ENCODE data around the gene KAT2B.

Gene KAT2B

DNA sequence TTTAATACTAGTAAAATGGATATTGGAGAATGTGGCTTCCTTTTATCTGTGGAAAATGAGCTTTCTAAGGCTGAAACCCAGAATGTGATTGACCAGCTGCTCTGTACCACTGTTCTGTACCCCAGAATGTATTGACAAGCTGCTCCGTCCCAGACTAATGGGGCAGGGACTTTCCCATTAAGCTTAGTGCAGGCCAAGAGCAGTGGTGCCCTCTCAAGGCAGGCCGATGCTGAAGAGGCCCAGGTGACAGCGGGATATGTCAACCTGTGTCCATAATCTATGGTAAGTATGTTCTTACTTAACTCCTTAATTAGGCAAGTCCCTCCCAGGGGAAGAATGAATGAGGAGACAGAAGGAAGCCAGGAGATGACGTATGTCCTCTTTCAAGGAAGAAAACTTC, 114.7 kb downstream of the KAT2B start:
- H3K9ac ChIP-seq (ENCODE audit: low read depth in 1 of 2, low read length in 2 of 2): no peak overlapping the region
- H3K9me3 ChIP-seq (ENCODE audit: control insufficient read depth in 1 of 2, low read length in 2 of 2): no peaks in the 10 kb centered on the region
- H3K4me1 ChIP-seq (ENCODE audit: control insufficient read depth in 1 of 2, insufficient read depth in 2 of 2, low read length in 2 of 2): no peaks in the 10 kb centered on the region
- H3K4me3 ChIP-seq (ENCODE audit: low read depth in 1 of 2, low read length in 2 of 2): no peak overlapping the region
- no peak overlapping the region for H3K27ac ChIP-seq (ENCODE audit: low read depth, low read length)
- H3K27me3 ChIP-seq (ENCODE audit: control insufficient read depth in 1 of 2, insufficient read depth in 2 of 2, low read length in 2 of 2): no peaks in the 10 kb centered on the region
- peaks cover 2 to 5% of the 10 kb centered on the region in 2 donors for H3K36me3 ChIP-seq (ENCODE audit: control insufficient read depth in 1 of 2, insufficient read depth in 2 of 2, low read length in 2 of 2)

GRCh38 chr3:20160230-20160629, 120.0 kb downstream of the KAT2B start:
- no peaks in the 10 kb centered on the region for H3K27me3 ChIP-seq (ENCODE audit: control insufficient read depth in 1 of 2, insufficient read depth in 2 of 2, low read length in 2 of 2)
- no peaks in the 10 kb centered on the region for H3K9me3 ChIP-seq (ENCODE audit: control insufficient read depth in 1 of 2, low read length in 2 of 2)
- H3K9ac ChIP-seq (ENCODE audit: low read depth in 1 of 2, low read length in 2 of 2): no peak overlapping the region
- no peak overlapping the region for H3K27ac ChIP-seq (ENCODE audit: low read depth, low read length)
- H3K4me3 ChIP-seq (ENCODE audit: low read depth in 1 of 2, low read length in 2 of 2): no peak overlapping the region
- no peaks in the 10 kb centered on the region for H3K36me3 ChIP-seq (ENCODE audit: control insufficient read depth in 1 of 2, insufficient read depth in 2 of 2, low read length in 2 of 2)
- no peaks in the 10 kb centered on the region for H3K4me1 ChIP-seq (ENCODE audit: control insufficient read depth in 1 of 2, insufficient read depth in 2 of 2, low read length in 2 of 2)

- H3K9me3 ChIP-seq (ENCODE audit: control insufficient read depth in 1 of 2, low read length in 2 of 2): no peaks in the 10 kb centered on the region
- H3K4me1 ChIP-seq (ENCODE audit: control insufficient read depth in 1 of 2, insufficient read depth in 2 of 2, low read length in 2 of 2): no peaks in the 10 kb centered on the region
- no peaks in the 10 kb centered on the region for H3K27me3 ChIP-seq (ENCODE audit: control insufficient read depth in 1 of 2, insufficient read depth in 2 of 2, low read length in 2 of 2)
- H3K4me3 ChIP-seq (ENCODE audit: low read depth in 1 of 2, low read length in 2 of 2): no peak overlapping the region
- no peak overlapping the region for H3K27ac ChIP-seq (ENCODE audit: low read depth, low read length)
- H3K9ac ChIP-seq (ENCODE audit: low read depth in 1 of 2, low read length in 2 of 2): no peak overlapping the region
- H3K36me3 ChIP-seq (ENCODE audit: control insufficient read depth in 1 of 2, insufficient read depth in 2 of 2, low read length in 2 of 2): no peaks in the 10 kb centered on the region
Observed at GRCh38 chr3:20161714-20162113, 121.5 kb downstream of the KAT2B start.

- Histone ChIP-seq H3K27ac (ENCODE audit: low read depth, low read length) (no peak overlapping the region), H3K27me3 (ENCODE audit: control insufficient read depth in 1 of 2, insufficient read depth in 2 of 2, low read length in 2 of 2) (no peaks in the 10 kb centered on the region), H3K36me3 (ENCODE audit: control insufficient read depth in 1 of 2, insufficient read depth in 2 of 2, low read length in 2 of 2) (peaks cover 0 to 4% of the 10 kb centered on the region in 2 donors), H3K9ac (ENCODE audit: low read depth in 1 of 2, low read length in 2 of 2) (no peak overlapping the region), H3K4me3 (ENCODE audit: low read depth in 1 of 2, low read length in 2 of 2) (no peak overlapping the region), H3K9me3 (ENCODE audit: control insufficient read depth in 1 of 2, low read length in 2 of 2) (no peaks in the 10 kb centered on the region), H3K4me1 (ENCODE audit: control insufficient read depth in 1 of 2, insufficient read depth in 2 of 2, low read length in 2 of 2) (no peaks in the 10 kb centered on the region)
Observed at GRCh38 chr3:20173844-20174410, 133.7 kb downstream of the KAT2B start.

DNA sequence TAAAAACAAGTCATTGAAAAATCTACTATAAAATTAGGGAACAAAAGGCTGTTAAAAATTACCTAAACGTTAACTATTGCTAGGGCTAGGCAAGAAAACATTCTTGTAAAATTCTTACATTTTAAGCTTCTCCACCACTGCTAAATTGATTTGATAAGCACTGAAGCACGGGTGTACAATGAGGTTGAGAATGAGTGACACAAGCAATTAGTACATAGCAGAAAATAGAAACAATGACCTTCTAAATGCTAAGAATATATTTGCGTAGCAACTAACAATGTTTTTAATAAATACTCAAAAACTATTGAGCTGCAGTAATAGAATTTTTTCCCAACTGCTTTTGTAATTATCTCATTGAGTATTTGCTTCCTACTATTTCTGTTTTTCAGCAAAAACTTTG, 141.0 kb downstream of the KAT2B start:
- no peaks in the 10 kb centered on the region for H3K9me3 ChIP-seq (ENCODE audit: control insufficient read depth in 1 of 2, low read length in 2 of 2)
- H3K4me1 ChIP-seq (ENCODE audit: control insufficient read depth in 1 of 2, insufficient read depth in 2 of 2, low read length in 2 of 2): peaks cover 6 to 8% of the 10 kb centered on the region in 2 donors
- no peak overlapping the region for H3K9ac ChIP-seq (ENCODE audit: low read depth in 1 of 2, low read length in 2 of 2)
- no peak overlapping the region for H3K27ac ChIP-seq (ENCODE audit: low read depth, low read length)
- no peak overlapping the region for H3K4me3 ChIP-seq (ENCODE audit: low read depth in 1 of 2, low read length in 2 of 2)
- H3K27me3 ChIP-seq (ENCODE audit: control insufficient read depth in 1 of 2, insufficient read depth in 2 of 2, low read length in 2 of 2): no peaks in the 10 kb centered on the region
- peaks cover 0 to 8% of the 10 kb centered on the region in 2 donors for H3K36me3 ChIP-seq (ENCODE audit: control insufficient read depth in 1 of 2, insufficient read depth in 2 of 2, low read length in 2 of 2)

- H3K4me3 ChIP-seq (ENCODE audit: low read depth in 1 of 2, low read length in 2 of 2): no peak overlapping the region
- no peak overlapping the region for H3K9ac ChIP-seq (ENCODE audit: low read depth in 1 of 2, low read length in 2 of 2)
- no peak overlapping the region for H3K27ac ChIP-seq (ENCODE audit: low read depth, low read length)
- no peaks in the 10 kb centered on the region for H3K9me3 ChIP-seq (ENCODE audit: control insufficient read depth in 1 of 2, low read length in 2 of 2)
- H3K27me3 ChIP-seq (ENCODE audit: control insufficient read depth in 1 of 2, insufficient read depth in 2 of 2, low read length in 2 of 2): no peaks in the 10 kb centered on the region
- H3K36me3 ChIP-seq (ENCODE audit: control insufficient read depth in 1 of 2, insufficient read depth in 2 of 2, low read length in 2 of 2): peaks cover 0 to 8% of the 10 kb centered on the region in 2 donors
- H3K4me1 ChIP-seq (ENCODE audit: control insufficient read depth in 1 of 2, insufficient read depth in 2 of 2, low read length in 2 of 2): peaks cover 8 to 11% of the 10 kb centered on the region in 2 donors
Observed at GRCh38 chr3:20182206-20182605, 142.0 kb downstream of the KAT2B start.

- Histone ChIP-seq H3K9me3 (ENCODE audit: control insufficient read depth in 1 of 2, low read length in 2 of 2) (no peaks in the 10 kb centered on the region), H3K27ac (ENCODE audit: low read depth, low read length) (no peak overlapping the region), H3K36me3 (ENCODE audit: control insufficient read depth in 1 of 2, insufficient read depth in 2 of 2, low read length in 2 of 2) (no peaks in the 10 kb centered on the region), H3K9ac (ENCODE audit: low read depth in 1 of 2, low read length in 2 of 2) (peak overlapping the region; percentile 85 to 89), H3K27me3 (ENCODE audit: control insufficient read depth in 1 of 2, insufficient read depth in 2 of 2, low read length in 2 of 2) (no peaks in the 10 kb centered on the region), H3K4me1 (ENCODE audit: control insufficient read depth in 1 of 2, insufficient read depth in 2 of 2, low read length in 2 of 2) (peaks cover 12 to 17% of the 10 kb centered on the region in 2 donors), H3K4me3 (ENCODE audit: low read depth in 1 of 2, low read length in 2 of 2) (peak overlapping the region; percentile 85 to 89)
Observed at GRCh38 chr3:20185331-20185678, 145.1 kb downstream of the KAT2B start.

DNA sequence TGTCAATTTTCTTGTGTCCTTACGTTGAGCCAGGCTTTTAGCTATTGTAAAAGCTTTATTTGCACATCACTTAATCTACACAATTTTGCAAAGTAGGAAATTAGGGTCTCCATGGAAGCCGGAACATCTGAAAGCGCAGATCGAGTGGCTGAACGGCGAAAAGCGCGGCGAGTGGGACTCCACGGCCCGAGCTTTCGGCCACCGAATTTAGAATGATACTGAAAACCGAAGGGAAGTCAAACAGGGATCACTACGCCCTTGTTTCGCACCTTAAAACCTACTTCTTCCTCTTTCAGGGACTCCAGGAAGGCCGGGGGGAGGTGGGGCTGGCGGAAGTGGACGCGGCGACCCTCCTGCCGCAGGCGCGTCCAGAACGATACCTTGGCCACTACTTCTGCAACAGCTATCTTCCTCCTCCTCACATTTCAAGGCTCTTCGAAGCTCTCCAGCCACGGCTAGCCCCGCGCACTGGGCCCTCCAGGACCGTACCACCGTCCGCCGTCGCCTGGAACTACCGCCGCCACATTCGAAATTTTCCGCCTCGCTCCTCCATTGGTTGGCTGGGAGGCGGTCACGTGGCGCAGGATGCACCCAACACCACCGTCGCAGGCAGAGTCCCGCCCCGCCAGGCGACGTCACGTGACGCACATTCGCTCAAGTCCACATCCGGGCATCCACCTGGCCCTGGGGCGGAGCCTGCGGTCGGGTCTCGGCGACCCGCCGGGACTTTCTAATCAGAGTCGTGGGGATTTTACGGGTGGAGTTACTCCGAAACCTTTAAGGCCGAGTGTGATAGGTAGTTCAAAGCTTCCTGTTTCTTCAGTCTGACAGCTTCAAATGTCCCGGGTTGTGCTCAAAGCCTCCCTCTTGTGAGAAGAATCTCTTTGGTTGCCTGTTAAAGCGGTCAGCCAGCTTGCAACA, 145.7 kb downstream of the KAT2B start, which contains the start of gene SGO1:
SGO1 (minus strand) TSS at position 528 of the 921 bp plus-strand sequence. CDS start 2,179 bp downstream, outside the sequence.
- Histone ChIP-seq H3K36me3 (ENCODE audit: control insufficient read depth in 1 of 2, insufficient read depth in 2 of 2, low read length in 2 of 2) (no peaks in the 10 kb centered on the region), H3K27ac (ENCODE audit: low read depth, low read length) (peak within 1 kb of the TSS; percentile 64), H3K9me3 (ENCODE audit: control insufficient read depth in 1 of 2, low read length in 2 of 2) (no peaks in the 10 kb centered on the region), H3K4me1 (ENCODE audit: control insufficient read depth in 1 of 2, insufficient read depth in 2 of 2, low read length in 2 of 2) (peaks cover 12 to 17% of the 10 kb centered on the region in 2 donors), H3K9ac (ENCODE audit: low read depth in 1 of 2, low read length in 2 of 2) (peak within 1 kb of the TSS; percentile 85 to 89), H3K27me3 (ENCODE audit: control insufficient read depth in 1 of 2, insufficient read depth in 2 of 2, low read length in 2 of 2) (no peaks in the 10 kb centered on the region), H3K4me3 (ENCODE audit: low read depth in 1 of 2, low read length in 2 of 2) (peak within 1 kb of the TSS; percentile 85 to 89)

GRCh38 chr3:20186600-20187004, 146.4 kb downstream of the KAT2B start:
- Histone ChIP-seq H3K9ac (ENCODE audit: low read depth in 1 of 2, low read length in 2 of 2) (peak overlapping the region; percentile 85 to 89), H3K27ac (ENCODE audit: low read depth, low read length) (peak overlapping the region; percentile 64), H3K4me3 (ENCODE audit: low read depth in 1 of 2, low read length in 2 of 2) (peak overlapping the region; percentile 85 to 89), H3K36me3 (ENCODE audit: control insufficient read depth in 1 of 2, insufficient read depth in 2 of 2, low read length in 2 of 2) (no peaks in the 10 kb centered on the region), H3K9me3 (ENCODE audit: control insufficient read depth in 1 of 2, low read length in 2 of 2) (no peaks in the 10 kb centered on the region), H3K27me3 (ENCODE audit: control insufficient read depth in 1 of 2, insufficient read depth in 2 of 2, low read length in 2 of 2) (no peaks in the 10 kb centered on the region), H3K4me1 (ENCODE audit: control insufficient read depth in 1 of 2, insufficient read depth in 2 of 2, low read length in 2 of 2) (peaks cover 12 to 17% of the 10 kb centered on the region in 2 donors)

- no peaks in the 10 kb centered on the region for H3K9me3 ChIP-seq (ENCODE audit: control insufficient read depth in 1 of 2, low read length in 2 of 2)
- H3K4me1 ChIP-seq (ENCODE audit: control insufficient read depth in 1 of 2, insufficient read depth in 2 of 2, low read length in 2 of 2): peaks cover 6 to 9% of the 10 kb centered on the region in 2 donors
- no peaks in the 10 kb centered on the region for H3K36me3 ChIP-seq (ENCODE audit: control insufficient read depth in 1 of 2, insufficient read depth in 2 of 2, low read length in 2 of 2)
- H3K9ac ChIP-seq (ENCODE audit: low read depth in 1 of 2, low read length in 2 of 2): no peak overlapping the region
- H3K4me3 ChIP-seq (ENCODE audit: low read depth in 1 of 2, low read length in 2 of 2): no peak overlapping the region
- no peaks in the 10 kb centered on the region for H3K27me3 ChIP-seq (ENCODE audit: control insufficient read depth in 1 of 2, insufficient read depth in 2 of 2, low read length in 2 of 2)
- H3K27ac ChIP-seq (ENCODE audit: low read depth, low read length): no peak overlapping the region
Observed at GRCh38 chr3:20190991-20191390, 150.7 kb downstream of the KAT2B start.

All from duodenal mucosa (tissue), 2 donors.